GM18951 (cell line): ENCODE results near the gene SLC22A4.

Experiments used
- POLR2A ChIP-seq: IDR thresholded peaks from 4 replicates; pipeline ENCODE4 v1.6.1; 2011; ENCODE audit warnings: mild to moderate bottlenecking; ENCODE audit not compliant: insufficient read length, insufficient read depth; ENCODE audit errors: extremely low read depth
- in situ Hi-C: fragments of 300-500 bp; cut with MboI; formaldehyde crosslinking; loops from one replicate; pipeline ENCODE4 v1.12.0; 2022; ENCODE audit warnings: low sequenced_read_pairs, mixed read lengths, inconsistent platforms; ENCODE audit not compliant: unreplicated experiment

SLC22A4 gene

GRCh38 chr5:132294728-132295504 lies 722 bp downstream of the SLC22A4 start:
- no peak for TF ChIP-seq POLR2A
- in situ Hi-C loops, result no loop called here

GRCh38 chr5:132295505-132296411 lies 1.6 kb downstream of the SLC22A4 start:
- in situ Hi-C loops, result no loop called here
- no peak for TF ChIP-seq POLR2A

- TF ChIP-seq POLR2A, result no peak
- in situ Hi-C loops, result no loop called here
Measured at GRCh38 chr5:132296412-132297016, 2.3 kb downstream of the SLC22A4 start.

GRCh38 chr5:132297211-132297940 lies 3.2 kb downstream of the SLC22A4 start:
- no peak for TF ChIP-seq POLR2A
- in situ Hi-C loops, result no loop called here

- no peak for TF ChIP-seq POLR2A
- in situ Hi-C loops, result no loop called here
Measured at GRCh38 chr5:132298298-132299212, 4.4 kb downstream of the SLC22A4 start.

- in situ Hi-C loops, result no loop called here
- no peak for TF ChIP-seq POLR2A
Measured at GRCh38 chr5:132299917-132300316, 5.7 kb downstream of the SLC22A4 start.

- in situ Hi-C loops, result no loop called here
- no peak for TF ChIP-seq POLR2A
Measured at GRCh38 chr5:132300577-132301343, 6.6 kb downstream of the SLC22A4 start.

GRCh38 chr5:132301344-132302271 lies 7.4 kb downstream of the SLC22A4 start:
- no peak for TF ChIP-seq POLR2A
- in situ Hi-C loops, result no loop called here

GRCh38 chr5:132302413-132302812 lies 8.2 kb downstream of the SLC22A4 start:
- in situ Hi-C loops, result no loop called here
- TF ChIP-seq POLR2A, result no peak

GRCh38 chr5:132303589-132303988 lies 9.4 kb downstream of the SLC22A4 start:
- in situ Hi-C loops, result no loop called here
- TF ChIP-seq POLR2A, result no peak

GRCh38 chr5:132305420-132305819 lies 11.2 kb downstream of the SLC22A4 start:
- TF ChIP-seq POLR2A, result no peak
- in situ Hi-C loops, result no loop called here
